HepG2 (cell line): Measurements from ENCODE around the gene RUBCNL.

ENCODE experiments used
- KAT7 ChIP-seq: IDR thresholded peaks from 2 replicates; pipeline ENCODE4 v1.6.1; 2018; ENCODE audit warnings: borderline replicate concordance, missing compliant biosample characterization
- MLXIP ChIP-seq: sonication (generic); formaldehyde crosslinking; IDR thresholded peaks from 2 replicates; pipeline ENCODE4 v1.9.0; 2021; ENCODE audit warnings: missing genetic modification reagents, borderline replicate concordance
- POLR2A ChIP-seq, 2 experiments: IDR thresholded peaks; 2 replicates each; pipeline ENCODE4 v1.6.1; 2011; ENCODE audit warnings: low read depth in 2 of 2, low read length in 2 of 2, mild to moderate bottlenecking in 1 of 2, moderate library complexity in 1 of 2; ENCODE audit not compliant: insufficient read depth in 1 of 2
- POLR2AphosphoS5 ChIP-seq: IDR thresholded peaks from 2 replicates; pipeline ENCODE4 v1.6.1; 2012; ENCODE audit warnings: low read depth, low read length
- SRF ChIP-seq: IDR thresholded peaks from 2 replicates; pipeline ENCODE4 v1.6.1; 2011; ENCODE audit warnings: mild to moderate bottlenecking, low read depth, low read length, moderate library complexity
- ZFP36L2 ChIP-seq: sonication (generic); formaldehyde crosslinking; IDR thresholded peaks from 2 replicates; pipeline ENCODE4 v1.4.0; 2020; ENCODE audit warnings: missing genetic modification reagents

GRCh38 chr13:46314587-46314986 is 72.5 kb downstream of the RUBCNL start:
- TF ChIP-seq SRF (no peak), MLXIP (no peak), POLR2AphosphoS5 (no peak), POLR2A (IDR thresholded peaks at IDR 0.05; ENCODE audit: insufficient read depth in 1 of 2, low read depth in 2 of 2, low read length in 2 of 2) (no peak), KAT7 (no peak), ZFP36L2 (CRISPR knock-in tag) (no peak)
